HG03439 (cell line): ENCODE data around the gene CEACAM19.
A peak's percentile ranks its signal among the peaks of the same experiment; 100 is the strongest.

Source experiments
- ATAC-seq: cut with Tn5 transposase; IDR thresholded peaks from one replicate; pipeline ENCODE4 v1.9.1; 2021; ENCODE audit warnings: mild to moderate bottlenecking, moderate library complexity; ENCODE audit not compliant: unreplicated experiment

CEACAM19 gene

GRCh38 chr19:44644402-44645016 is 26.8 kb upstream of the CEACAM19 start:
- ATAC-seq = no peak

GRCh38 chr19:44645407-44646048 is 25.8 kb upstream of the CEACAM19 start:
- ATAC-seq = no peak

- ATAC-seq = no peak
Measured at GRCh38 chr19:44646049-44646416, 25.2 kb upstream of the CEACAM19 start.

- no peak for ATAC-seq
Measured at GRCh38 chr19:44647144-44647543, 24.1 kb upstream of the CEACAM19 start.

GRCh38 chr19:44648631-44649251 is 22.5 kb upstream of the CEACAM19 start:
- no peak for ATAC-seq

GRCh38 chr19:44649578-44650145 is 21.6 kb upstream of the CEACAM19 start:
- no peak for ATAC-seq

GRCh38 chr19:44653343-44653742 is 17.9 kb upstream of the CEACAM19 start:
- no peak for ATAC-seq

GRCh38 chr19:44653977-44654774 is 17.1 kb upstream of the CEACAM19 start:
- peak; percentile 72 for ATAC-seq

GRCh38 chr19:44657211-44657921 is 13.9 kb upstream of the CEACAM19 start:
- no peak for ATAC-seq

- no peak for ATAC-seq
Measured at GRCh38 chr19:44658069-44658733, 13.1 kb upstream of the CEACAM19 start.

GRCh38 chr19:44660081-44660480 is 11.2 kb upstream of the CEACAM19 start:
- no peak for ATAC-seq

GRCh38 chr19:44661205-44661604 is 10.1 kb upstream of the CEACAM19 start:
- ATAC-seq = no peak

- ATAC-seq = no peak
Measured at GRCh38 chr19:44661904-44662303, 9.4 kb upstream of the CEACAM19 start.

GRCh38 chr19:44662691-44663385 is 8.4 kb upstream of the CEACAM19 start:
- ATAC-seq = no peak

- ATAC-seq = no peak
Measured at GRCh38 chr19:44663996-44664395, 7.3 kb upstream of the CEACAM19 start.

- ATAC-seq = no peak
Measured at GRCh38 chr19:44664976-44665375, 6.3 kb upstream of the CEACAM19 start.

- ATAC-seq = no peak
Measured at GRCh38 chr19:44666852-44667556, 4.3 kb upstream of the CEACAM19 start.

- ATAC-seq = no peak
Measured at GRCh38 chr19:44668985-44669764, 2.1 kb upstream of the CEACAM19 start.
